Panc1 (cell line): ENCODE data around the gene FANCI.

Experiments used
- POLR2AphosphoS5 ChIP-seq: IDR thresholded peaks from 2 replicates; pipeline ENCODE4 v1.6.1; 2012; ENCODE audit warnings: mild to moderate bottlenecking, low read depth, low read length, moderate library complexity
- TF ChIP-seq, protein P1 (sequence below), 2 experiments: IDR thresholded peaks; 2 replicates each; pipeline ENCODE4 v1.6.1; 2011 to 2012; ENCODE audit warnings: low read depth in 2 of 2, control low read depth in 1 of 2, low read length in 1 of 2, mild to moderate bottlenecking in 1 of 2, moderate library complexity in 1 of 2; ENCODE audit not compliant: insufficient read depth in 1 of 2
- TF ChIP-seq, protein P2 (sequence below): fragments of 450-650 bp; IDR thresholded peaks from 2 replicates; pipeline ENCODE4 v1.5.1; 2017; ENCODE audit warnings: mild to moderate bottlenecking

- TF ChIP-seq, protein P1, sequence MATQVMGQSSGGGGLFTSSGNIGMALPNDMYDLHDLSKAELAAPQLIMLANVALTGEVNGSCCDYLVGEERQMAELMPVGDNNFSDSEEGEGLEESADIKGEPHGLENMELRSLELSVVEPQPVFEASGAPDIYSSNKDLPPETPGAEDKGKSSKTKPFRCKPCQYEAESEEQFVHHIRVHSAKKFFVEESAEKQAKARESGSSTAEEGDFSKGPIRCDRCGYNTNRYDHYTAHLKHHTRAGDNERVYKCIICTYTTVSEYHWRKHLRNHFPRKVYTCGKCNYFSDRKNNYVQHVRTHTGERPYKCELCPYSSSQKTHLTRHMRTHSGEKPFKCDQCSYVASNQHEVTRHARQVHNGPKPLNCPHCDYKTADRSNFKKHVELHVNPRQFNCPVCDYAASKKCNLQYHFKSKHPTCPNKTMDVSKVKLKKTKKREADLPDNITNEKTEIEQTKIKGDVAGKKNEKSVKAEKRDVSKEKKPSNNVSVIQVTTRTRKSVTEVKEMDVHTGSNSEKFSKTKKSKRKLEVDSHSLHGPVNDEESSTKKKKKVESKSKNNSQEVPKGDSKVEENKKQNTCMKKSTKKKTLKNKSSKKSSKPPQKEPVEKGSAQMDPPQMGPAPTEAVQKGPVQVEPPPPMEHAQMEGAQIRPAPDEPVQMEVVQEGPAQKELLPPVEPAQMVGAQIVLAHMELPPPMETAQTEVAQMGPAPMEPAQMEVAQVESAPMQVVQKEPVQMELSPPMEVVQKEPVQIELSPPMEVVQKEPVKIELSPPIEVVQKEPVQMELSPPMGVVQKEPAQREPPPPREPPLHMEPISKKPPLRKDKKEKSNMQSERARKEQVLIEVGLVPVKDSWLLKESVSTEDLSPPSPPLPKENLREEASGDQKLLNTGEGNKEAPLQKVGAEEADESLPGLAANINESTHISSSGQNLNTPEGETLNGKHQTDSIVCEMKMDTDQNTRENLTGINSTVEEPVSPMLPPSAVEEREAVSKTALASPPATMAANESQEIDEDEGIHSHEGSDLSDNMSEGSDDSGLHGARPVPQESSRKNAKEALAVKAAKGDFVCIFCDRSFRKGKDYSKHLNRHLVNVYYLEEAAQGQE (IDR thresholded peaks at IDR 0.05; ENCODE audit: insufficient read depth in 1 of 2, low read depth in 2 of 2, low read length in 1 of 2) = no peak
- TF ChIP-seq, protein P2, sequence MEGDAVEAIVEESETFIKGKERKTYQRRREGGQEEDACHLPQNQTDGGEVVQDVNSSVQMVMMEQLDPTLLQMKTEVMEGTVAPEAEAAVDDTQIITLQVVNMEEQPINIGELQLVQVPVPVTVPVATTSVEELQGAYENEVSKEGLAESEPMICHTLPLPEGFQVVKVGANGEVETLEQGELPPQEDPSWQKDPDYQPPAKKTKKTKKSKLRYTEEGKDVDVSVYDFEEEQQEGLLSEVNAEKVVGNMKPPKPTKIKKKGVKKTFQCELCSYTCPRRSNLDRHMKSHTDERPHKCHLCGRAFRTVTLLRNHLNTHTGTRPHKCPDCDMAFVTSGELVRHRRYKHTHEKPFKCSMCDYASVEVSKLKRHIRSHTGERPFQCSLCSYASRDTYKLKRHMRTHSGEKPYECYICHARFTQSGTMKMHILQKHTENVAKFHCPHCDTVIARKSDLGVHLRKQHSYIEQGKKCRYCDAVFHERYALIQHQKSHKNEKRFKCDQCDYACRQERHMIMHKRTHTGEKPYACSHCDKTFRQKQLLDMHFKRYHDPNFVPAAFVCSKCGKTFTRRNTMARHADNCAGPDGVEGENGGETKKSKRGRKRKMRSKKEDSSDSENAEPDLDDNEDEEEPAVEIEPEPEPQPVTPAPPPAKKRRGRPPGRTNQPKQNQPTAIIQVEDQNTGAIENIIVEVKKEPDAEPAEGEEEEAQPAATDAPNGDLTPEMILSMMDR = no peak
- TF ChIP-seq POLR2AphosphoS5 = no peak
These were observed 108.7 kb downstream of the FANCI start for GRCh38 chr15:89352476-89352875.
